ENCODE measurements around the gene UROC1.
A peak's percentile ranks its signal among the peaks of the same experiment; 100 is the strongest.

Gene UROC1

GRCh38 chr3:126494204-126494969 is 23.2 kb downstream of the UROC1 start:
- DNase-seq: no peak

DNA sequence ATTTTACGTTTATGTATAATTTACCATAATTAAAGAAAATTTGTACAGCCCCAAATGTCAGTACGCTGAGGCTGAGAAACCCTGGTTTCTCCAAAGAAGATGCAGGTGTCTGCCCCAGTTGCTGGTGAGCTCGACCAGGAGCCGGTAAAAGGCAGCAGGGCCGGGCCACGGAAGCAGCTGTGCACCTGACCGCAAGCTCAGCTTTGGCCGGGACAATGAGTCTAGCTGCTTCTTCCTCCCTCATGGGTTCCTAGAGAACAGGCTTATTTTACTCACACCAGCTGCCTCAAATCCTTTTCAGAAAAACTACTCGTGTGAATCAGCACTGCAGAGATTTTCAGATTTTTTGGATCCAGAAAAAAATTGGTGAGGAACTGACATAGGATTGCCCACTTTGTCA is 23.8 kb downstream of the UROC1 start:
- DNase-seq: no peak

DNA sequence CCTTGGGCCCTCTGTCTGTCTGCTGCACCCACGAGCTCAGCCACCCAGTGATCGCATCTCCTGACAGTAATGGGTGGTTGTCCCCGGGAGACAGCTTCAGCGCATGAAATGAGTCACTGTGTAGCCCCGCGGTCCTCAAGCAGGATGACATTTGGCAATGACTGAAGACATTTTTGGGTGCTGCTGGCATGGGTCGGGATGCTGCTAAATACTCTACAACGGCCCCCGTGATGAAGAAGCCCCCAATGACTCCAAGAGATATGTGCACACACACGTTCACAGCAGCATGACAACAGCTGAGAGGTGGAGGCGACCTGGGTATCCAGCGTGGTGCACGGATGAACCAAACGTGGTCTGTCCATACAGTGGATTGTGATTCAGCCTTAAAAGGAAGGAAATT is 24.5 kb downstream of the UROC1 start:
- no peak for DNase-seq

GRCh38 chr3:126491221-126492013 is 26.2 kb downstream of the UROC1 start:
- no peak for DNase-seq

DNA sequence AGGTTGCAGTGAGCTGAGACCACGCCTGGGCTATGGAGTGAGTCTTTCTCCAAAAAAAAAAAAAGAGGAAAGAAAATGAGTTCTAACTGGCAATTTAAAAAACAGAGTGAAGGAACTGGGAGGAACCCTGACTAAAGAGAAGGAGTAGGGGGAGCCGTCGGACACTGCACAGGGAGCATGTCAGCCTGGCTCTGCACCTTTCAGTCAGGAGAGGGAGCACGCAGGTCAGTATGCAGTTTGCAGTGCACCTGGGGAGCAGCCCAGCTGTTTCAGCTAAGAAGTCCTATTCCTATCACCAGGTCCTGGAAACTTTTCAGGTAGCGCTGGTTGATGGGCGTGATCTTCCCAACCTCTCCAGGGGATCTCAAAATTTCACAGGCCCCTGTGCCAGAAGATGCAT is 27.0 kb downstream of the UROC1 start:
- DNase-seq: no peak

DNA sequence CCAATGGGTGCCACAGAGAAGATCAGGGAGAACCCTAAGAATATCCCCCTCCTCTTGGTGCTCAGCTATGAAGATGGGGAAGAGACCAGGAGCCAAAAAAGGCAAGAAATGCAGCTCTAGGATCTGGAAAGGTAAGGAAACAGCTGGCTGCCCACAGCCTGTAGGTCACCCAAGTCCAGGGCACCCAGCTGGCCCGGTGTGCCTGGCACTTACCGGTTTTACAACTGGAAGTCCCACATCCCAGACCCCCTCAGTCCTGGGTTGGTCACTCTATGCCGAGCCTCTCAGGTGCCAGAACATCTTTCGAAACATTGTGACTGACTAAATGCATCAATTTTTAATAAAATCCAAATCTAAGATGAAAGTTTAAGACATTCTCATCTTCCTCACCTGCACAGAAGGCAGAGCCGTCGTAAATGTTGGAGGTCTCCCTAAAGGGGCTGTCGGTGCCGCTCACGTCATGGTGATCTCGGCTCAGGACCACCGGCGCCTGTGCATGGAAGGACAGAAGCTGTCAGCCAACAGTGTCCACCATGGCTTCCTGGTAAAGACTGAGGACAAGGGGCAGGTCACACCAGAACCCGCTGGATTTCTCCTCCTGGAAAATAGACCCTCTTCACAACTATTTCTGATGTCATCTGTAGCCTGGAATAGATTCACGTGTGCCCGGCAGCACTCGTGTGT is 28.5 kb downstream of the UROC1 start:
- no peak for DNase-seq

DNA sequence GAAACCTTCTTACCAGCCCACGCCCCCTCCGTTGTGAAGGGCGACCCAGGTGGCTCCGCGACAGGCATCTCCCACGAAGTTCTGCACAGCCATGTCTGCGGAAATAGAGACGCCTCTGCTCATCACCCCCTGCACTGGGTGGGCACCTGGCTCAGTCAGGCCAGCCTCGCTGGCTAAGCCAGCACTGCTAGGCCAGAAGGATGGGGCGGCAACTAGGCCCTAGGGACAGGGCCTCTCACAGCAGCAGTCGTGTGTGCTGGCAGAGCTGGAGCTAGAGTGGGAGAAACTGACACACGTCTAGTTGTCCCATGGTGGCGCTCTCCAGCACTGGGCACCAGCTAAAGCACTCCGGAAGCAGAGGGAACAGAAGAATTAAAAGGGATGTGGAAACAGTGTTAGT is 29.4 kb downstream of the UROC1 start:
- DNase-seq: no peak

GRCh38 chr3:126487151-126487771 is 30.3 kb downstream of the UROC1 start:
- peak; percentile 11 for DNase-seq

DNA sequence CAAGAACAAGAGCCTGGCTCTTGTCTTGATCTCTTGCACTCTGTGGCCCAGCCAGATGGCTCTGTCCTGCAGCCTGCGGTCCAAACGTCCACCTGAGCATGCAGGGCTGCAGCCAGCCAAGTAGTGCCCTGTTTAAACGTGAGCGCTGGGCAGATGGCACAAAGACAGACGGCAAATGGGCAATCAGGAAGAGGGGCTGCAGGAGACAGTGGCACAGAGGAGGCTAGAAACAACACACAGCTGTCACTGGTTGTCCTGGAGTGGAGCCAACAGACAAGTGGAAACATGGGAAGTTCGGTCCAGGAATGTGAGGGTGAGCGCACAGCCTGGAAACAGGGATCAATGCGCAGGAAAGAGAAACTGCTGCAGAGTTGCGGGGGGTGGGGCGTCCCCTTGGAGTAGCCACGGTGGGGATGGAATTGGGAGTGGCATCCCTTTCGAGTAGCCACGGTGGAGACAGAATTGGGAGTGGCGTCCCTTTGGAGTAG is 31.2 kb downstream of the UROC1 start:
- no peak for DNase-seq

- DNase-seq: no peak
These were observed 31.6 kb downstream of the UROC1 start for GRCh38 chr3:126485956-126486355.

DNA sequence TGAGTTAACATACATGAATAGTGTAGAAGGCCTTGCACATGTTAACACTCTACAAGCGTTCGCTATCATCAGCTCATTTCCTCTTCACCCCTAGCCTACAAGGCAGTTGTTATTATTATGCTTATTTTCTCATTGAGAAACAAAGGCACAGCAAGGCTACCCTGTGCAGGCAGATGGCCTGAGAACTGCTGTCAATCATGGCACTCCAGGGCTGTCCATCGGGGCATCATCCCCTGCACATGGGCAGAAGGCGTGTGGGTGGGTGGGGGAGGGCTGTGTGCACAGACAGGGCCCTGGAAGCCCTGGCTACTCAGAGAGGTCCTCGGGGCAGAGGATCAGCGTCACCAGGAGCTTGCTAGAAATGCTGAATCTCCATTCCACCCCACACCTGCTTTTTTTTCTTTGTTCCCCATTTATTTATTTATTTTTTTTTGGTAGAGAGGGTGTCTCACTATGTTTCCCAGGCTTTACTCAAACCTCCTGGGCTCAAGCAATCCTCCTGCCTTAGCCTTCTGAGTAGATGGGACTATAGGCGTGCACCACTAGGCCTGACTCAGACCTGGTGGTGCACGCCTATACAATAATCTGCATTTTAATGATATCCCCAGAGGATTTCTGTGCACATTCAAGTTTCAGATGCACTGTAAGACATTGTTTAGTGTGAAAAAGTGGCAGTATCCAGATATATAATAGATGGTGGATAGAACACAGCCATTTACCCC is 32.2 kb downstream of the UROC1 start:
- no peak for DNase-seq

DNA sequence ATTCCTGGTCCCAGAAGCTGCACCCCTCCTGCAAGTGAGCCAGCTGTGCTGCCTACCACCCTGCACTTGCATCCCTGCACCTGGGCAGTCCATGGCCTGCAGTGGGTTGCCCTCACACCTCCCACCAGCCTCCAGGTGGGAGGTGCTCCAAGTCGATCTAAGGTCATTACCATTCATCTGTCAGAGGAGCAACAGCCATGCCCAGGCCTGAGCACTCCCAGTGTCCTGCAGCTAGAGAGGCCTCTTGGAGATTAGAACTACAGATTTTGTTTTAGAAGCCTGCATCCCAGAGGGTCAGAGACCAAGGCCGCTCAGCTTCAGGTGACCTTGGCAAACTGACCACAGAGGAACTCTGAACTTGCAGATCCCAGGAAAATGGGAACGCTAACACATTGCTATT is 32.9 kb downstream of the UROC1 start:
- no peak for DNase-seq

DNA sequence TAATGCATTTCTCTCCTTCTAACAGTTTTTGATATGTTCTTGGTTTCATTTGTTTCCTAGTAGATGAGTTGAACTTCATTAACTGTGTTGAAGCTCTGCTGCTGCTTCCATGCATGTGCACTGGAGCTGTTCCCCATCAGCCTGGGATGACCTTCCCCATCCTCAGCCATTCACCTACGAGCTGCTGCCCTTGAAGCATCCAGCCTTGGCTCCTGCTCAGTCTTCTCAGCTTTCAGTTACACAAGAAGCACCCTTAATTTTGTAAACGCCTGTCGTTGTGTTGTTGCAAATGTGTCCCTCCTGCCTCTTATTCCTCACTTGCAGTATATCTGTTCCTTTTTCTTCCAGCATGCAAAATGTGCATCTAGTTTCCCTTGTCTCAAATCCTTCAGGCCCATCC is 33.4 kb downstream of the UROC1 start:
- DNase-seq: no peak

GRCh38 chr3:126483321-126483761 is 34.2 kb downstream of the UROC1 start:
- no peak for DNase-seq

- no peak for DNase-seq
These were observed 34.9 kb downstream of the UROC1 start for GRCh38 chr3:126482503-126483255.

GRCh38 chr3:126481808-126482502 is 35.6 kb downstream of the UROC1 start:
- DNase-seq: no peak

GRCh38 chr3:126480861-126481260 is 36.7 kb downstream of the UROC1 start:
- peak; percentile 8 for DNase-seq

DNA sequence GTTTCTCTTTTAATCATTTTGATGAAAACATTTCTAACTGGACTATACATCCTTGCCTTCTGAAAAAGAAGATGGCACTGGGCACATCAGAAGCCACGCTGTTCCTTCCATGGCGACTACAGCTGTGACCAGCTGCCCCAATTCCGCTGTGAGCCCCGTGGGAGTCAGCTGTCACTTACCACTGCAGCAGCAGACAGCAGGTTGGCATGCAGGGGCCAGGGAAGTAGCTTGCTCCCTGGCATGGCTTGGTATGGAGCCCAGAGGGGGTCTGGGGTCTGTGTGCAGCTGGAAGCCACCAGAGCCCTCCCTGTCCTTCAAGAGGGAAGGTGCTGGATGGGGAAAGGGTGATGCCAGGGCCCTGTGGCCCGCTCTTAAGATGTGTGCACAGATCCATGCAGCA is 37.4 kb downstream of the UROC1 start:
- no peak for DNase-seq

GRCh38 chr3:126479642-126480041 is 37.9 kb downstream of the UROC1 start:
- DNase-seq: no peak

DNA sequence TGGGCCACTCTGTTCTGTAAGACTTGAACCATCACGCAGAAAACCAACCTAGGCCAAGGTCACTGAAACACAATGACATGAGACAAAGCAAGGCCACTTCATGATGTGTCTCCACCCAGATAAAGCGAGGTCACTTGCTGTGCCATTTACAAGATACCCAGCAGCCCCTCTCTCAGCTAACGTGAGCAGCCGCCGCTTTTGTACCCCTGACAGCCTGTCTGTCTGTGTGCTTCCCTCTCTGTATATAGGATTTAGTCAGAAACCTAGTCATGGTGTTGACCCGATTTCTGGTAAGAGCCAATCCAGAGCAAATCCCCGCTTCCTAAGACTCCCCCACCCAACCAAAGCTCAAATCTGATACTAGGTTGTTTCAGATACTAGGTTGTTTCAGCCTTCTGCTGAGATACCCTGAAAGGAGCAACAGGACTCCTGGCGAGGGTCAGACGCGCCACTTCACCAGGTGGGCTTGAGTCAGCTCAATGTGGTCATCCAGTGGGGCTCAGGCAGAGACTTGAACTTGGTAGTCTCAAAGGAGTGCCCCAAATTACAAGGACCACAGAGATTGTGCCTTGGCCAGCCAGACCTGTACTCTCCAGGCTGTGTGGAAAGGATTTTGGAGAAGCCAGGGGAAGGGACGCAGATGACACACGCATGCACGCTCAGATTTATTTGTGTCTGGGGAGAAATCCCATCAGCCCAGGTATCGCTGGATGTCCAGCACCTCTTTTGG is 38.8 kb downstream of the UROC1 start:
- no peak for DNase-seq

Measured in midbrain (tissue), 1 donor.